CD4-positive, alpha-beta T cell treated with Interleukin-15 for 4 hours (primary cell): ENCODE results near the gene FAM168A.

ENCODE experiments used
- DNase-seq: peaks from one replicate; pipeline ENCODE4 v3.0.0-alpha.2; 2020; ENCODE audit warnings: low spot score

Gene FAM168A

GRCh38 chr11:73366265-73366610, 231.7 kb downstream of the FAM168A start:
- DNase-seq = peak; percentile 44

GRCh38 chr11:73365352-73366264, 232.3 kb downstream of the FAM168A start:
- DNase-seq = no peak

- DNase-seq = no peak
Measured at GRCh38 chr11:73363147-73363546, 234.8 kb downstream of the FAM168A start.

- DNase-seq = no peak
Measured at GRCh38 chr11:73361953-73362776, 235.7 kb downstream of the FAM168A start.

GRCh38 chr11:73360743-73361369, 237.1 kb downstream of the FAM168A start:
- DNase-seq = no peak

- no peak for DNase-seq
Measured at GRCh38 chr11:73359930-73360742, 237.8 kb downstream of the FAM168A start.

GRCh38 chr11:73359341-73359740, 238.6 kb downstream of the FAM168A start:
- DNase-seq = no peak

- no peak for DNase-seq
Measured at GRCh38 chr11:73358071-73358470, 239.8 kb downstream of the FAM168A start.

GRCh38 chr11:73356979-73357860, 240.7 kb downstream of the FAM168A start:
- DNase-seq = no peak

GRCh38 chr11:73355109-73355508, 242.8 kb downstream of the FAM168A start:
- DNase-seq = no peak

- DNase-seq = no peak
Measured at GRCh38 chr11:73353422-73353821, 244.5 kb downstream of the FAM168A start.

GRCh38 chr11:73350908-73351636, 246.8 kb downstream of the FAM168A start:
- peak; percentile 64 for DNase-seq
